Activated naive CD4-positive, alpha-beta T cell treated with anti-CD3 and anti-CD28 coated beads, Interleukin-2, amount 10 ng/mL, durations not matched to agents 7 days and 5 days (primary cell): Measurements from ENCODE around the gene LARGE1.

ENCODE experiments used
- CTCF ChIA-PET: fragments of 350-600 bp; sonication (Branson Sonifier 250); formaldehyde crosslinking; loops from one replicate; lab custom pipeline; 2021; ENCODE audit warnings: antibody characterized with exemption; lab: Charles Lee
- DNase-seq: peaks from one replicate; pipeline ENCODE4 v3.0.0-alpha.2; 2020
- H3K27ac Mint-ChIP-seq: one replicate; pipeline ENCODE4 v1.8.0; 2021; ENCODE audit warnings: mild to moderate bottlenecking, moderate library complexity, mixed read lengths
- H3K27me3 Mint-ChIP-seq: one replicate; pipeline ENCODE4 v1.8.0; 2021; ENCODE audit warnings: mild to moderate bottlenecking, mixed read lengths
- H3K36me3 Mint-ChIP-seq: one replicate; pipeline ENCODE4 v1.8.0; 2021; ENCODE audit warnings: mixed read lengths
- H3K4me1 Mint-ChIP-seq: one replicate; pipeline ENCODE4 v1.8.0; 2021; ENCODE audit warnings: mixed read lengths
- H3K4me3 Mint-ChIP-seq: one replicate; pipeline ENCODE4 v1.8.0; 2021; ENCODE audit warnings: mild to moderate bottlenecking, moderate library complexity, mixed read lengths
- H3K9me3 Mint-ChIP-seq: one replicate; pipeline ENCODE4 v1.8.0; 2021; ENCODE audit warnings: mixed read lengths

The LARGE1 gene

DNA sequence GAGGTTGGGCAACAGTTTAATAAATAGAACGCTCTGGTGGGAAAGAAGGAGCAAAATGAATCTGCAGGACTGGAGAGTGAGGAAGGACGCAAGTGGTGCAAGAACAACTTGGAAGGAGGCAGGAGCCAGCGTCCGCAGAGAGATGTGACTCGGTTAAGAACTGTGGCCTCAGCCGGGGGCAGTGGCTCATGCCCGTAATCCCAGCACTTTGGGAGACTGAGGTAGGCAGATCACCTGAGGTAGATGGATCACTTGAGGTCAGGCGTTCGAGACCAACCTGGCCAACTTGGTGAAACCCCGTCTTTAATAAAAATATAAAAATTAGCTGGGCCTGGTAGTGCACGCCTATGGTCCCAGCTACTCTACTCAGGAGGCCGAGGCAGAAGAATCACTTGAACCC, 319.7 kb downstream of the LARGE1 start:
- no peak overlapping the region for H3K27ac Mint-ChIP-seq
- H3K4me1 Mint-ChIP-seq, result no peaks in the 10 kb centered on the region
- no peak for DNase-seq
- no peaks in the 10 kb centered on the region for H3K27me3 Mint-ChIP-seq
- CTCF ChIA-PET, result no interaction called here
- H3K4me3 Mint-ChIP-seq, result no peak overlapping the region
- H3K36me3 Mint-ChIP-seq, result no peaks in the 10 kb centered on the region
- H3K9me3 Mint-ChIP-seq, result peaks cover 34% of the 10 kb centered on the region

DNA sequence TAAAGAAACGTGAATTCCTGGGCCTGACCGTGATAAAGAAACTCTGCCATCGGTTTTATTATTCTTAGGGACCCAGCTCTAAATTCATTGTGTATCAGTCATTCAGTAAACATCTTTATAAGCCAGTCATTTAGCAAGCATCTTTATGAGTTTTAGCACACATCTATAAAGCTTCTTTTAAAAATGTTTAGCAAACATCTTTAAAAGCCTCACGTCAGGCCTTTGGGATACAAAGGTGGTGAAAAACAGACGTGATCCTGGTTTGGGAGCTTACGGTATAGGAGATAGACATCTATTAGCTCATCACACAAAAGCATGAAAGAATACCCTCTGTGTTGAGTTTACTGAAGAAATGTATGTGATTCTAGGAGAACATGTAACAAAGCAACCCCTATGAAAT, 320.2 kb downstream of the LARGE1 start:
- no peaks in the 10 kb centered on the region for H3K4me1 Mint-ChIP-seq
- CTCF ChIA-PET, result no interaction called here
- no peak overlapping the region for H3K27ac Mint-ChIP-seq
- peaks cover 30% of the 10 kb centered on the region for H3K9me3 Mint-ChIP-seq
- DNase-seq, result no peak
- H3K27me3 Mint-ChIP-seq, result no peaks in the 10 kb centered on the region
- H3K36me3 Mint-ChIP-seq, result no peaks in the 10 kb centered on the region
- no peak overlapping the region for H3K4me3 Mint-ChIP-seq

DNA sequence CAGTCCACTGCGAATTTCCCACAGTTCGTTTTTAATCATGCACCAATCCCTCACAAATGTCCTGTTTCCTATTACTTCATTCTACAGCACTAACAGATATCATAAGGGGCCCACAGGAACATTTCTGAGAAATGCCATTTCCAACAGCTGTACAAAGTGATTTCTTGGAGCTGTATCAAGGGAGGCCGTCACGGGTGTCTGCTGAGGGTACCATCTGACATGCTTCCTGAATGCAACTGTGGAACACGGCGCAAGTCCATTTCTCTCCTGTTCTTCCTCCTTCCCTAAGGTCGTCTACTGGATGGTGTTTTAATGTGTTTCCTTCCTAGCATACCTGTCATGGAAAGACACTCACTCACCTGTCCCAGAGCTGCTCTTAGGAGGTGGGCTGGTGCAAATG, 320.7 kb downstream of the LARGE1 start:
- no peak overlapping the region for H3K27ac Mint-ChIP-seq
- H3K4me3 Mint-ChIP-seq, result no peak overlapping the region
- CTCF ChIA-PET, result no interaction called here
- DNase-seq, result no peak
- H3K27me3 Mint-ChIP-seq, result no peaks in the 10 kb centered on the region
- no peaks in the 10 kb centered on the region for H3K36me3 Mint-ChIP-seq
- H3K4me1 Mint-ChIP-seq, result no peaks in the 10 kb centered on the region
- H3K9me3 Mint-ChIP-seq, result peaks cover 29% of the 10 kb centered on the region

DNA sequence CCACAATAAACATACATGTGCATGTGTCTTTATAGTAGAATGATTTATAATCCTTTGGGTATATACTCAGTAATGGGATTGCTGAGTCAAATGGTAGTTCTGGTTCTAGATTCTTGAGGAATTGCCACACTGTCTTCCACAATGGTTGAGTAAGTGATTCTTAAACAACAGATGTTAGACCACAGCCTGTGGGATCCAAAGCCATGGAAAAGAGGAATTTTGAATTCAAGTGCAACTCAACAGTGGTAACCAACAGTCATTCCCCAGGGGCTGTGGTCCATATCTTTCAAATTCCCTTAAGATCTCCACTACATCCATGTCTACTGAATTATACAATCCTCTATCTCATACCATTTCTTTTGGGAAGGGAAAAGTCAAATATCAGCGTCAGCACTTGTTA, 321.5 kb downstream of the LARGE1 start:
- H3K27ac Mint-ChIP-seq, result no peak overlapping the region
- no peak for DNase-seq
- H3K27me3 Mint-ChIP-seq, result no peaks in the 10 kb centered on the region
- H3K4me1 Mint-ChIP-seq, result no peaks in the 10 kb centered on the region
- no peaks in the 10 kb centered on the region for H3K36me3 Mint-ChIP-seq
- CTCF ChIA-PET, result no interaction called here
- H3K9me3 Mint-ChIP-seq, result peaks cover 24% of the 10 kb centered on the region
- no peak overlapping the region for H3K4me3 Mint-ChIP-seq

DNA sequence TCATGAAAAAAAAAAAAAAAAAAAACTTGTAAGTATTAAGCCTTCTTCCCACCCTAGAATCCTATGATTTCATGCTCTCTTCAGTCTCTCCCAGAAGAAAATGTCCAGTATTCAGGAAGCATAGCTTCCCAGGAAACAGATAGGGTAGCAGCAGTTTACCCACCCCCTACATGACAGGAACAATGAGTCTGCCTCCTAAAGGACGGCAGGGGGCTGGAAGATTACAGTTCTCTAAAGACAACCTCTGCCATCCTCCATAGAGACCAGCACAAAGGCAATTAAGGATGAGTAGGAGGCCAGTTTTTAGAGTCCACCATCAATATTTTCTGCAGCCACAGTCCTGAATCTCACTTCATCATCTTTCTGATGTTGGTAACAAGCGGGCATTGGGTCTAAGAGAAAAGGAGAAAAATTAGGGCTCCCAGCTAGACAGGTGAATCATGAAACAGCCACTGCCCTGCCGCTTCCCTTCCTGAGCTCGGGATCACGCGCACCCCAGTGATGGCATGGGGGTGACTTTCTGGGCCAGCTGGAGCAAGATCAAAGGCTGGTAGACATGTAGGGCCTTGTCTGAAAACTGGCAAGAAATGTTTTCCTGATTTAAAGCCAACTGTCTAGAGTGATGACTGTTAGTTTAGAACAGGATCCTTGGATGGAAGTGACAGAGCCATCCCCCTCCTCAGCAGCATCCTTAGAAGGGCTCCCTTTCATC, 322.8 kb downstream of the LARGE1 start:
- Mint-ChIP-seq H3K27me3 (no peaks in the 10 kb centered on the region), H3K4me1 (no peaks in the 10 kb centered on the region), H3K36me3 (no peaks in the 10 kb centered on the region), H3K27ac (no peak overlapping the region), H3K9me3 (peaks cover 20% of the 10 kb centered on the region), H3K4me3 (no peak overlapping the region)
- DNase-seq, result no peak
- CTCF ChIA-PET, result interaction anchor here (0.8 kb wide), 1 partner anchor 9 kb away, joined by 3 read pairs; no protein-coding TSS in a partner anchor

DNA sequence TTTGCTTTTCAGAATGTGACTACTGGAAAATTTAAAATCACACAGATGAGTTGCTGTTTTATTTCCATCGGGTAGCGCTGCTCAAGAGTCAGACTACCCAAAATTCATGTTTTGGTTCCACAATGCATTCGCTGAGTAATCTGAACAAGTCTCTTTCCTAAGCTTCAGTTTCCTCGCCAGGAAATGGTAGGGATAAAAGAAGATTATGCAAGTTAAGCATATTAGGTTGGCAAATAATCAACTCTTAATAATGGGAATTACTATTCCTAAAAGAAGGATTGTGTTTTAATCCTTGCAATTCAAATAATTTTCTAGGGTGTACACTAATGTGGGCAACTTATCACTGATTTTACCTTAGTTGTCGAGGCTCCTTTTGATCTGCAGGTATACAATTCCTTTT, 326.5 kb downstream of the LARGE1 start:
- Mint-ChIP-seq H3K4me1 (no peaks in the 10 kb centered on the region), H3K36me3 (no peaks in the 10 kb centered on the region), H3K27me3 (no peaks in the 10 kb centered on the region), H3K4me3 (no peak overlapping the region), H3K27ac (no peak overlapping the region), H3K9me3 (peaks cover 2% of the 10 kb centered on the region)
- CTCF ChIA-PET, result no interaction called here
- no peak for DNase-seq

DNA sequence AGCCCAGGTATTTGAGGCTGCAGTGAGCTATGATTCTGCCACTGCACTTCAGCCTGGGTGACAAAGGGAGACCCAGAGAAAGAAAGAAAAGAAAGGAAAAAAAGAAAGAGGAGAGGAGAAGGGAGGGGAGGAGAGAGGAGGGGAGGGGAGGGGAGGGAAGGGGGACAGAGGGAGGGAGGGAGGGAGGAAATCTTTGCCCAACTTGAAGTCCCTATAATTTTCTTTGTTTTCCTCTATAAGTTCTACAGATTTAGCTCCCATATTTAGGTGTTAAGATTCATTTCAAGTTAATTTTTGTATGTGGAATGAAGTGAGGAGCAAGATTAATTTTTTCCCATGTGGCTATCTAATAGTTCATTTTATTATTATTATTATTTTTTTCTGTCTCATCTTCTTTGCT, 328.3 kb downstream of the LARGE1 start:
- Mint-ChIP-seq H3K27me3 (no peaks in the 10 kb centered on the region), H3K9me3 (peaks cover 2% of the 10 kb centered on the region), H3K4me3 (no peak overlapping the region), H3K4me1 (no peaks in the 10 kb centered on the region), H3K36me3 (no peaks in the 10 kb centered on the region), H3K27ac (no peak overlapping the region)
- no peak for DNase-seq
- CTCF ChIA-PET, result no interaction called here

DNA sequence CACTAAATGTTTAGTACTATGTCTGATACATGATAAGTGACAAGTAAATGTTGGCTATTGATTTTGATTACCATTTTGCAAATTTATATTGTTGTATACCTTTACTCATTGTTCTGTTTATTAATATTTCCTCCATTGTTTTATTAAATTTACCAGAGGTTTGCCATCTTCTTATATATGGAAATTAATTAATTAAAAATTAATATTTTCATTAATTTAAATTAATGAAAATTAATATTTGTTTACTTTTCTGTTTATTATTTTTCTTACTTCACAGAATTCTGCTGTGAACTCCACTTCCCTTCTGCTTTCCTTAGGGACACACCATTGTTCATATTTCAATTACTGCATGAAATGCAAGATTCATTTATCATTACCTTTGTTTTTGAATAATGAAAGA, 331.0 kb downstream of the LARGE1 start:
- H3K36me3 Mint-ChIP-seq, result no peaks in the 10 kb centered on the region
- no peaks in the 10 kb centered on the region for H3K27me3 Mint-ChIP-seq
- no peak overlapping the region for H3K4me3 Mint-ChIP-seq
- CTCF ChIA-PET, result interaction anchor here (1.0 kb wide), 1 partner anchor 8 kb away, joined by 3 read pairs; no protein-coding TSS in a partner anchor
- peaks cover 5% of the 10 kb centered on the region for H3K9me3 Mint-ChIP-seq
- no peaks in the 10 kb centered on the region for H3K4me1 Mint-ChIP-seq
- DNase-seq, result no peak
- no peak overlapping the region for H3K27ac Mint-ChIP-seq

DNA sequence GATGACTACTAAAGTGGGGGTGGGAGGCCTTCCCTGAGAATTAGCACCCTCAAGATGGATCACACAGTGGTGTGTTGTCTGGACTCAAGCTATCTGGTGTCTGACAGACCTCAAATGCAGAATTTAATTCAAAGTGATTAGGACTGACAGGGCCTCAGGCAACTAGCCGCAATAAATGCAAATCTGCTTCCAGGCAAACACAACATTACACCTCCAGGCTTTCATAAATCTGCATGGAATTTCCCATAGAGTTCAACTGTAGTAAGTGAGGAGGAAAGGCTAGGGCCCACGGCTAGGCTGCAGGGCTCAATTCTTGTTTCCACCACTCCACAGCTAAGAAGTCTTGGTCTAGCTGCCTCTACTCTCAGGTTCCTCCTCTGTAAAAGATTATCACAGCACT, 331.4 kb downstream of the LARGE1 start:
- H3K27ac Mint-ChIP-seq, result no peak overlapping the region
- no peaks in the 10 kb centered on the region for H3K27me3 Mint-ChIP-seq
- no peaks in the 10 kb centered on the region for H3K36me3 Mint-ChIP-seq
- no peak for DNase-seq
- H3K4me3 Mint-ChIP-seq, result no peak overlapping the region
- H3K9me3 Mint-ChIP-seq, result peaks cover 5% of the 10 kb centered on the region
- CTCF ChIA-PET, result interaction anchor here (1.0 kb wide), 1 partner anchor 8 kb away, joined by 3 read pairs; no protein-coding TSS in a partner anchor
- no peaks in the 10 kb centered on the region for H3K4me1 Mint-ChIP-seq

DNA sequence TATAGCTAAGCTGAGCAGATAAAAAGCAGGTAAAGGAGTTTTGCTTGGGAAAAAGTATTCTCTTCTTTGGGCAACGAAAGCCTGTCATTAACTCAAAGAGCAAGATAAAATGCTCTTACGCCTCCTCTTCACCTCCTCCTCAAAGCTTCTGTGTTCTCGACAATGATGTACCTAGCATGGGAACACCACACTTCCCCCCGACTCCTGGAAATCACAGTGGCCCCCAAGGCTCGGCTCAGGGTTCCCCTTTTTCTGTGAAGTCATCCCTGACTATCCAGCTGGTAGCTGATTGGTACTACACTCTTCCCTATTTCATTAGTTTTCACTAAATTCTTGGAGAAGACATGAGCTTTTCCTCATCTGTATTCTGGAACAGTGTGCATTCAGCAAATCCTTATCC, 336.1 kb downstream of the LARGE1 start:
- no peaks in the 10 kb centered on the region for H3K4me1 Mint-ChIP-seq
- no peak overlapping the region for H3K4me3 Mint-ChIP-seq
- no peak for DNase-seq
- H3K9me3 Mint-ChIP-seq, result peaks cover 8% of the 10 kb centered on the region
- no peaks in the 10 kb centered on the region for H3K36me3 Mint-ChIP-seq
- peak overlapping the region; percentile 70 for H3K27ac Mint-ChIP-seq
- CTCF ChIA-PET, result interaction anchor here (0.7 kb wide), 1 partner anchor 282 kb away, joined by 3 read pairs; no protein-coding TSS in a partner anchor
- no peaks in the 10 kb centered on the region for H3K27me3 Mint-ChIP-seq

DNA sequence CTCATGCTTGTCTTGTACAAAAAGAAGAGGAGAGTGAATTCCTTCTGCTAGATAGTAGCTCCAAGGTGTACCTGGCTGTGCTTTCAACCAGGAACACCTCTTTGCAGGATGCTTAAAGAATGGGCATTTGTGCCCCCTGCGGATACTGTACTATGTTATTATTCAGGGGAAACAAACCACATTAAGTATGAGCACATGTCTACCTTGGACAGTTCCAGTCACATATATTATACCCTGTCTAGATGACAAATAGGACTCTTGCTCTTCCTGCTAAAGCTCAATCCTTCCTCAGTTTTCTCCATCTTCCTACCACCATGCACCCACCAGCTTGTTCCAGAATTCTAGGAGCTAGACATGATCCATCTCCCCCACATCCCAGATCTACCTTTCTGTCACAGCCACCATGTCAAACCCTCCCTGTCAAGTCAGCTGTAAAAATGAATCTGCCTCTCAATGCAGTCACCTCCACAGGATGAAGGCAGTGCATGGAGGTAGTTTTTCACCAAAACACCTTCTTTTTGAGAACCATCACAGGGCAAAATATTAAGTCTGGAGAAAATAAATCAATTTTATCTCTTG, 337.4 kb downstream of the LARGE1 start:
- Mint-ChIP-seq H3K27me3 (no peaks in the 10 kb centered on the region), H3K9me3 (peaks cover 8% of the 10 kb centered on the region), H3K4me1 (no peaks in the 10 kb centered on the region), H3K27ac (peak overlapping the region; percentile 45), H3K36me3 (no peaks in the 10 kb centered on the region), H3K4me3 (no peak overlapping the region)
- DNase-seq, result no peak
- CTCF ChIA-PET, result interaction anchor here (0.7 to 1.4 kb wide), 2 partner anchors 281 to 1578 kb away, joined by 3 read pairs; no protein-coding TSS in a partner anchor

DNA sequence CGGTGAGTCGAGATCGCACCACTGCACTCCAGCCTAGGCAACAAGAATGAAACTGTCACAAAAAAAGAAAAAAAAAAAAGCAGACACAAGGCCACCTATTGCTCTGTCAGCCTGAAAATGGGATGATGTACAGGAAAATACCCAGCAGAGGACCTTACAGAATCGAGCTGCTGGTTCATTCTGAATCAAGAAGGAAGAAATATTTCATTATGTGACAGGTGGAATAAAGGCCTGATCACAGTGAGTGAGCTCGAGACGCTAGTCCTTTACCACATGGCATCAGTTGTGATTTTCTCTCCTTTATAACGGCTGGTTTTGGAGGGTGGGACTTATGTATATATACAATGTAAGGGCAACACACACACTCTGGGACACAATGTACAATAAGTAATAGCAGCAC, 340.0 kb downstream of the LARGE1 start:
- CTCF ChIA-PET, result interaction anchor here (0.6 to 2.3 kb wide), 5 partner anchors 26 to 126 kb away, joined by 3 to 19 read pairs (median 3); no protein-coding TSS in a partner anchor
- Mint-ChIP-seq H3K36me3 (no peaks in the 10 kb centered on the region), H3K9me3 (peaks cover 6% of the 10 kb centered on the region), H3K27me3 (no peaks in the 10 kb centered on the region), H3K4me3 (no peak overlapping the region), H3K4me1 (no peaks in the 10 kb centered on the region), H3K27ac (no peak overlapping the region)
- no peak for DNase-seq

DNA sequence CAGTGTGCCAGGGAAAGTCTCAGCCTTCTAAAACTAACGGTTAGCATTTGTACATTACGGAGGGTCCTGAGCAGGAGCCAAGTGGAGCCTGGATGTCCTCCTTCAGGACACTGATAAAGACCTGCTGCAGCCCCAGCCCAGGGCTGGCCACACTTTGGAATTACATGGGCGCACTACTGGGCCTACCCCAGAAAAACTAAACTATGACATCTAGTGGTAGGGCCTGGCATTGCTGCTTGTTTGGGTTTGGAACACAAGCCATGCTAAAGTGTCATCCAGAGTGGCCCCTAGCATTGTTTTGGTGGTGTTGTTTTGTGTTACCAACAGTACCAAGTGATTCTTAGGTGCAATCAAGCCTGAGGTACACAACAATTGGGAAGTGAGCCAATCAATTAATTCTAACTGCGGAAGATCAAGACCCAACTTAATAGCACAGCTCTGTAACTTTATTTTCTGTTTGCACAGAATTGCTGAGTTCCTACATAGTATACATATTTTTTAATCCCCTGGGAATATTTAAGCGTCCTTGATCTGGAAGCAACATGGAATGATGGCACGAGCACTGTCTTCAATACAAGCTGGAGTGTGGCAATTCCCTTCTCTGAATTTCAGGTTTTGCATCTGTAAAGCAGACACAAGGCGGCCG, 340.7 kb downstream of the LARGE1 start:
- Mint-ChIP-seq H3K27me3 (no peaks in the 10 kb centered on the region), H3K4me3 (no peak overlapping the region), H3K9me3 (peaks cover 3% of the 10 kb centered on the region), H3K36me3 (no peaks in the 10 kb centered on the region), H3K4me1 (no peaks in the 10 kb centered on the region), H3K27ac (no peak overlapping the region)
- peak; percentile 55 for DNase-seq
- CTCF ChIA-PET, result interaction anchor here (0.7 to 2.3 kb wide), 7 partner anchors 10 to 278 kb away, joined by 3 to 19 read pairs (median 5); no protein-coding TSS in a partner anchor

DNA sequence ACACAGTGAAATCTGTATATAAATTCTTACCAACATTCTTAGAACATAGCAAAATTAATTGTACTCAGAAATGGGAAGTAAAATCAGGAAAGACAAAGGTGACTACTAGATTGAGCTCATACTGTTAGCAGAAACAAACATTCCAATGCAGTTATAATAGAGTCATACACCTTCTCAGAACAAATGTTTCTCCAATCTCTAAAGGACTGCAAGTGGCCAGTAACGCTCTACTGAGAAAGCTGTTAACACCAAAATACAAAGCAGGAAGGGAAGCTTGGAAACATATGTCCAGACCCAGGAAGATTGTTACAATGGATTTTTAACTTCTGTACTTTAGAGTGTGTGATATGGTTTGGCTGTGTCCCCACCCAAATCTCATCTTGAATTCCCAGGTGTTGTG, 341.5 kb downstream of the LARGE1 start:
- CTCF ChIA-PET, result interaction anchor here (0.8 to 2.3 kb wide), 5 partner anchors 10 to 277 kb away, joined by 3 to 19 read pairs (median 5); no protein-coding TSS in a partner anchor
- no peaks in the 10 kb centered on the region for H3K36me3 Mint-ChIP-seq
- no peaks in the 10 kb centered on the region for H3K4me1 Mint-ChIP-seq
- no peaks in the 10 kb centered on the region for H3K27me3 Mint-ChIP-seq
- H3K4me3 Mint-ChIP-seq, result no peak overlapping the region
- DNase-seq, result no peak
- peaks cover 3% of the 10 kb centered on the region for H3K9me3 Mint-ChIP-seq
- no peak overlapping the region for H3K27ac Mint-ChIP-seq
